ENCODE results near the gene HOXA7.

Gene HOXA7

DNA sequence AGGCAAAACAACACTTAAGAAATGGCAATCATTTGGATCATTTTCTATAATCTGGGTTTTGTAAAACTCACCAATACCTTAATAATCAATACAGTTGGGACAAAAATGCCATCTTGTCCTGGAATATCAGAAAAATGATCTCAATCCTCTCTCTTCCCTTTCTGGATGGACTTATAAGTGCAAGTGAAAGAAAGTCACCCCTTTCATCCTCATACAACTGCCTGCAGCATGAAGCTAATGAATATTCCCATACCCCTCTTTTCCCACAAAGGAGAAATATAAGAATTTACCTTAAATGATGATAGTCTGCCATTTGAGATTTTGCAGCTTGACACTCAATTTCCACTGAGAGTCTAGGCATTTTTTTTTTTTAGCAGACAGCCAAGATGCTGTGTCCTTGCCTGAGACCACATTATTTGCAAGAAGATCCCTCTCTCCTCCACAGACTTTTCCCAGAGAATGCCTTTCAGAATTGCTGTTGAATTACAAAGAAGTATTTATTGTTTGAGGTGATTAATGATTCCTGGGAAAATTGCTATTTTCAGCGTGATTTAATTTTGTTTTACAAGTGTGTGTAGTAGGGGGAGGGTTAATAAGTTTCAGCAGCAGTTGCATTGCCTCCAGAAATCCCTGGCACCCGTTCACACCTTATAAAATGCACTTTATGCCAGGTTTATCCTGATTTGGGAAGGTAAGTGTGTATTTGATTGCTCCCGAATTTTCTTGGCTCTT, 29.7 kb downstream of the HOXA7 start:
- Histone ChIP-seq H3K4me1 (ENCODE audit: control insufficient read depth in 1 of 2, insufficient read depth in 1 of 2, low read depth in 1 of 2, low read length in 1 of 2) (peaks cover 5 to 17% of the 10 kb centered on the region in 2 experiments), H3K4me3 (ENCODE audit: low read depth in 1 of 2, low read length in 1 of 2) (no peak overlapping the region), H3K27ac (no peak overlapping the region), H3K9me3 (no peaks in the 10 kb centered on the region), H3K27me3 (peaks cover 53% of the 10 kb centered on the region), H3K36me3 (no peaks in the 10 kb centered on the region)
- TF ChIP-seq, protein P1, sequence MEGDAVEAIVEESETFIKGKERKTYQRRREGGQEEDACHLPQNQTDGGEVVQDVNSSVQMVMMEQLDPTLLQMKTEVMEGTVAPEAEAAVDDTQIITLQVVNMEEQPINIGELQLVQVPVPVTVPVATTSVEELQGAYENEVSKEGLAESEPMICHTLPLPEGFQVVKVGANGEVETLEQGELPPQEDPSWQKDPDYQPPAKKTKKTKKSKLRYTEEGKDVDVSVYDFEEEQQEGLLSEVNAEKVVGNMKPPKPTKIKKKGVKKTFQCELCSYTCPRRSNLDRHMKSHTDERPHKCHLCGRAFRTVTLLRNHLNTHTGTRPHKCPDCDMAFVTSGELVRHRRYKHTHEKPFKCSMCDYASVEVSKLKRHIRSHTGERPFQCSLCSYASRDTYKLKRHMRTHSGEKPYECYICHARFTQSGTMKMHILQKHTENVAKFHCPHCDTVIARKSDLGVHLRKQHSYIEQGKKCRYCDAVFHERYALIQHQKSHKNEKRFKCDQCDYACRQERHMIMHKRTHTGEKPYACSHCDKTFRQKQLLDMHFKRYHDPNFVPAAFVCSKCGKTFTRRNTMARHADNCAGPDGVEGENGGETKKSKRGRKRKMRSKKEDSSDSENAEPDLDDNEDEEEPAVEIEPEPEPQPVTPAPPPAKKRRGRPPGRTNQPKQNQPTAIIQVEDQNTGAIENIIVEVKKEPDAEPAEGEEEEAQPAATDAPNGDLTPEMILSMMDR (IDR thresholded peaks at IDR 0.05) = no peak

DNA sequence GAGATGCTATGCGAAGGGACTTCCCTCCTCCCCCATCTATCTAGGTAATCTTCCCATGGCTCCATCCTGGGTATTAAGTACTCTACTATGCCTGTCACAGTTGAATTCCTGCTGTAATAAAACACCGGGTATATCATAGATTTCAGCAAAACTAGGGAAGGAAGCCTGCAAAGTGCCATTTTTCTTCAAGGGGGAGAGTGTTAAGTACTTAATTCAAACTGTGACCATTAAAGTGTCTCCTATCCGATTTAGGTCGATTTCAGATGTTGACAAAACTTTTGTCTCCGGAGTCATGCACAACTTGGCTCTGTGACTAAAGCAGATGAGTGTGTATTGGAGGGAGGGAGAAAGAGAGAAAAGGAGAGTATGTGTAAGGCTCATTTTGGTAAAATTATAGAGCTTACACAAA, 30.5 kb downstream of the HOXA7 start:
- H3K36me3 ChIP-seq = no peaks in the 10 kb centered on the region
- no peaks in the 10 kb centered on the region for H3K9me3 ChIP-seq
- H3K4me3 ChIP-seq (ENCODE audit: low read depth in 1 of 2, low read length in 1 of 2) = no peak overlapping the region
- no peak overlapping the region for H3K27ac ChIP-seq
- peaks cover 48% of the 10 kb centered on the region for H3K27me3 ChIP-seq
- TF ChIP-seq, protein P1 (IDR thresholded peaks at IDR 0.05) = no peak
- H3K4me1 ChIP-seq (ENCODE audit: control insufficient read depth in 1 of 2, insufficient read depth in 1 of 2, low read depth in 1 of 2, low read length in 1 of 2) = peaks cover 0 to 12% of the 10 kb centered on the region in 2 experiments

DNA sequence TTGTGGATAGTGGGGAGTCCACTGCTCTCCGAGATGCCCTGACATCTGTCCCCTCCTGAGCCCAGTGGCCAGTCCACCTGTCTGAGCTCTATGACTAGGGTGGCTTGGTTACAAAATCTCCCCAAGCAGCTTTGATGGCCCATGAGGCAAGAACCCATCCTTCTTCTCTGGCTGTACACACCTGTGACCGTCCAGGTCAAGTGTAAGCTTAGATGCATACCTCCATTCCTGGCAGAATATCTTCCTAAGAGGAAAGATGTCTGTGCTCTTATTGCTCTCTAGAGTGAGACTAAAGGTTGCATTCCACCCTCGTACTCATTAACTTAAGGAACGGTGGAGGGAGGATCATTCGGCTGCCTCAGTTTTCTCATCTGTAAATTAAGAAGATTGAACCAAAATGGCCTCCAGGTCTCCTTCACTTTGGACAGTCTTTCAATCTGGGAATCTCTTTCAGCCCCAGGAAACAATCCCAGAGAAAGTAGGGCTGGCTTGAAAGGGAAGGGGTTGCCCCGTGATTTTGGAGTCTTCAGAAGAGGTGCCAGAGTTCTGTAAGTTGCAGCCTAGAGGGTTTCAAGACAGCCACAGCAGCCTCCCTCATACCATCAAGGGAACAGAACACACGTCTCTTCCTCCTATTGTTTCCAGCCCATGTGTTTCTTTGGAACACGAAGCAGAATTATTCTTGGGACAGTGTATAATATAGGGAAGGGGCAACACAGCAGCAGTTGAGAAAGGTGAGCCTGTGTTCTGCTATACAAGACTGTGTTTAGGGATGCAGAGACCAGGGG, 31.4 kb downstream of the HOXA7 start:
- H3K36me3 ChIP-seq = no peaks in the 10 kb centered on the region
- H3K9me3 ChIP-seq = no peaks in the 10 kb centered on the region
- TF ChIP-seq, protein P1 (IDR thresholded peaks at IDR 0.05) = no peak
- H3K4me1 ChIP-seq (ENCODE audit: control insufficient read depth in 1 of 2, insufficient read depth in 1 of 2, low read depth in 1 of 2, low read length in 1 of 2) = peaks cover 0 to 11% of the 10 kb centered on the region in 2 experiments
- H3K27ac ChIP-seq = no peak overlapping the region
- peaks cover 45% of the 10 kb centered on the region for H3K27me3 ChIP-seq
- no peak overlapping the region for H3K4me3 ChIP-seq (ENCODE audit: low read depth in 1 of 2, low read length in 1 of 2)

DNA sequence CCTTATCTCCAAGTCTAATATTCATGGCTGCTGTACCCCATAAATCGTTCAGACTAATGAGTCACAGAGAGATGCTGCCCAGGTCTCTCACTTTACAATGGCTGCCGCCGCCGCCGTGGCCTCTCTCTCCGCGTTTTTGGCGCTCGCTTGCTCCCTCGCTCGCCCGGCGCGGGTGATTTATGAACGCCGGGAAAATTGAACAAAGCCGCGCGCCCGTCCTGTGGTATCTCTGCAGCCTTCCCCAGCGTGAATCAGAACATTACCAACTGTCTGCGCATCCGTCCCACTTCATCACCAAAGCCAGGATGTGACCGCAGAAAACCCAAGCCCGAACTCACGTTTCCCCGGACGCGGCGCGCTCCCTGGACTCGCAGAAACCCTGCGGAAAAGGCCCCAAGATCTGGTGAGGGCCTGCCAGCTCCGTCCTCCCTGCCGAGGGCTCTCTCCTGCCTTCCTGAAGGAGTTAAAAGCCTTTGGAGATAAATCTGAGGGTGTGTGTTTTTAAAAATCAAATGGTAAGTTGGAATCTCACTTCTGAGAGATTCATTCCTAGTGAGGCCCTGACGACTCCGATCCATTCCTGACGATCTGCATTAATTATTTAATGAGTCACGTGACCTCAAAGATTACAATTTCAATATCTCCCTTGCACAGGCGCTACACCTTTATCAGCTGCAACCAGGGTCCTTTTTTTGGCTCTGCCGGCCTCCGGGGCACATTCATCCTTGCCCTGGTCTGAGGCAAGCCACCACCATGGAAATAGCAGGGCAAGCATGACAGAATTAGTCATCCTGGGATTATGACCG, 32.2 kb downstream of the HOXA7 start:
- Histone ChIP-seq H3K36me3 (no peaks in the 10 kb centered on the region), H3K27me3 (peaks cover 42% of the 10 kb centered on the region), H3K4me1 (ENCODE audit: control insufficient read depth in 1 of 2, insufficient read depth in 1 of 2, low read depth in 1 of 2, low read length in 1 of 2) (peaks cover 0 to 11% of the 10 kb centered on the region in 2 experiments), H3K27ac (no peak overlapping the region), H3K4me3 (ENCODE audit: low read depth in 1 of 2, low read length in 1 of 2) (no peak overlapping the region), H3K9me3 (no peaks in the 10 kb centered on the region)
- TF ChIP-seq, protein P1 (IDR thresholded peaks at IDR 0.05) = no peak

- Histone ChIP-seq H3K27ac (no peak overlapping the region), H3K9me3 (no peaks in the 10 kb centered on the region), H3K27me3 (peaks cover 35% of the 10 kb centered on the region), H3K4me3 (ENCODE audit: low read depth in 1 of 2, low read length in 1 of 2) (no peak overlapping the region), H3K36me3 (no peaks in the 10 kb centered on the region), H3K4me1 (ENCODE audit: control insufficient read depth in 1 of 2, insufficient read depth in 1 of 2, low read depth in 1 of 2, low read length in 1 of 2) (peaks cover 0 to 11% of the 10 kb centered on the region in 2 experiments)
- TF ChIP-seq, protein P1 (IDR thresholded peaks at IDR 0.05) = no peak
These were observed 32.9 kb downstream of the HOXA7 start for GRCh38 chr7:27123477-27124053.
